D341Med (cell line): ENCODE data around the gene IGSF21.

Source experiments
- DNase-seq: peaks from one replicate; pipeline ENCODE4 v3.0.0; 2012; ENCODE audit warnings: low spot score

The IGSF21 gene

DNA sequence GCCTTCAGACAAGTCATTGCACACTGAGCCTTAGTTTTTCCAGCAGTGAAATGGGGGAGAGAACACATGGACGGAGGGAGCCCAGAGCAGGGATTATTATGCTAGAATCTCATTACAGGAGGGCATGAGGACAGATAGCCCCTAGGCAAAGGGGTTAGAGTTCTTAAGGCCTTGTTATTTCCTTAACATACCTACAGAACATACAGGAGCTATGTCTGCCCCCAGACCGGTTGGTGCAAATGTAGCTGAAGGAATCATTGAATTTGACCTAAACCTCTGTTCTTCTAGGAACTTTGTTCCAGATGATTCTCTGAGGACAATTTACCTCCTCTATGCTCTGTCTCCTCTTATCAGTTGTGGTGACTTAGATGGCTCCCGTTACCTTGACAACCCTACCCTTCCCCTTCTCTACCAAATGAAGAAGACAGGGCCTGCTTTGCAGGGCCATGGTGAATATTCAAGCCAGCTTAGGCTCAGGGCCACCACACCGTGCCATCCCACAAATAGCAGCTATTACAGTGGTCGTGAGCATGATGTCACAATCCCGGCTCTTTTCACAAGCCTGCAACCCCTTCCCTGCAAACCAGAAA, 156.9 kb downstream of the IGSF21 start:
- no peak for DNase-seq

DNA sequence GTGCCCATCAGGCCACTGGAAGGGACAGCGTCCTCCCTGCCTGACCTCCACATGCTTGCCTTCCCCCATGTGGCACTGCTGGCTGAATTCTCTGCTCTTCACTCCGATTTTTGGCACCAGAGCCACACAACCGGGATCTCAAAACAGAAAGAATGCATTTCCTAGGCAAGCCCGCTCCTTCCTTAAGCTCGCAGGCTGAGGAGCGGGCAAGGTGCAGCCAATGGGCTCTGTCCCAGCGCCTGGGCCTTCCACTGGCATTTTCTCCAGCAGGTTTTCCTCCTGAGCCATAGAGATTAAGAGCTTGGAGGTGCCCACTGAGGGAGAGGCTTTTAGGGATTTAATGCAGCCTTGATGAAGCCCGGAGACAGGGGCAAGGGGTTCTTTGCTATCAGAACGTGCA, 158.0 kb downstream of the IGSF21 start:
- DNase-seq, result no peak

DNA sequence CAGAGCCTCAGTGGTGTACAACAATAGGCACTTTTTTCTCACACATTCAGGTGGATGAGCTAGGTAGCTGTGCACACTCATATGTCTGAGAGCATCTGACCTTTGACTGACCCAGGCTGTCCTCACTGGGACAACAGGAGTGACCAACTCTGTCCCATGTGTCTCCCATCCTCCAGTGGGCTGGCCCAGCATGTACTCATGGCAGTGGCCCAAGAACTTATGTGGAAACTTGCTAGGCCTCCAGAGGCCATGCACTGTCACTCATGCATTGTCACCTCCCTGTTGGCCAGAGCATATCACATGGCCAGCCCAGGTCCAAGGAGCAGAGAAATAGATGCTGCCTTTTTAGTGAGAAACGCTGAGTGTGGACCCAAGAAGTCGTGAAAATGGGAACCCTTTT, 158.8 kb downstream of the IGSF21 start:
- DNase-seq, result no peak

DNA sequence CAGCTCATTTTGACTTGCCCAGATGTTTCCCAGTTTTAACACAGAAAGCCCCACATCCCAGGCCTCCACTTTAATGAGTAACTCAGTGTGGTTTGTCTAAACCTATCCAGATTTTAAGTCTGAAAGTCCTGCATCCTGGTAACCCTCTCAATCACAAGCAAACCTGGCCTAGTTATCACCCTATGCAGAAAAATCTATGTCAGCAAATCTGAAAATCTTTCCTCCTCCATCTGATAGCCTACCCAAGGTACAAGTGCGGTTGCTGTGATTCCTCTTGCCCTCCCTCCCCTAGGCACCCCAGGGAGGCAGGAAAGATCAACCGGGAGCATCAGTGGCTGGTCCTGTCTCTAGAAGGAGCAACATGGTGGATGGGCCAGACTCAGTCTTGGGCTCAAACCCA, 163.7 kb downstream of the IGSF21 start:
- DNase-seq, result no peak

DNA sequence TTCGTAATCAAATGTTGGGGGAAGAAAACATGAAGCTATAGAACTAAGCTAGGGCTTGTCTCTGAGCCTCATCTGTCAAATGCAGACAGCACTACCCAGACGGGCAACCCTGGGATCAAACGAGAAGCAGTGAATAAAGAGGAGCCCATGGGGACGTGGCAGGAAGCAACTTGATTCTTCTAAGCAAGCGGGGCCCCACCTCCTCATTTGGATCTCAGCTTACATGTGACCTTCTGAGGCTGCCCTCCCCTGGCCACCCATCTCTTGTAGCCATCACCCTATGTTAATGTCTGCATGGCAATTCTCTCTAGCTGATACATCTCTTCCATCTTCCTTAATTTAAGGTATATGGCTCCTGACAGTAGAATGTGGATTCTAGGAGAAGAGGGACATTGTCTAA, 171.3 kb downstream of the IGSF21 start:
- DNase-seq, result no peak

DNA sequence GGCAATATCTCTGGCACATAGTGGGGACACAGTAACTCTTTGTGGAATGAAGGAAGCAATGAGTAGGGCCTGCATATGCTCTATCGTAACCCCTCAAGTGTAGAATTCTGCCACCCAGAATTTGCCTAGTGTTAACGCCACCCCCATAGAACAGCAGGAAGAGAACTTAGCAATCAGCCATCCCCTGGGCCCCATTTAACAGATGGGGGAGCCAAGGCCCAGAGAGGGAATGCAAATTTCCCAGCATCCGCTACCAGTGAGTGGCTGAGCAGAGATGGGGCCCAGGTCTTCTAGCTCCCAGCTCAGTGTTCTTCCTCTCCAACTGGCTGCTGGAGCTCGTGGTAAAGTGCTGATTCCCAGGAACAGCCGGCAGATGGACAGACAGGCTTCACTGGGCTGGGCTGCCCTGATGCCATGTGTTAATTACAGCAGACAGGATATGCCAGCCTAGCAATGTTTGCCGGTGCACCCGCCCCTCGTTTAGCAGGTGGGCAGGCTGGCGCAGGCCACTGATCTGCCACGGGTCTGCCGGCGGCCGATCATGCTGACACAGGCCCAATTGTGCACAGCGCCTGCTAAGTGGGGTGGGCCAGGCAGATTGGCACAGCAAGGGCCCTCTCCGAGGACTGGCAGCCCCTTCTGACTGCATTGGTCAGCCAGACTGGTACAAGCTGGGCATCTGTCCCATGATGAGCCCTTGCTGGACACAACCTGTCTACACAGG, 171.9 kb downstream of the IGSF21 start:
- DNase-seq, result no peak

DNA sequence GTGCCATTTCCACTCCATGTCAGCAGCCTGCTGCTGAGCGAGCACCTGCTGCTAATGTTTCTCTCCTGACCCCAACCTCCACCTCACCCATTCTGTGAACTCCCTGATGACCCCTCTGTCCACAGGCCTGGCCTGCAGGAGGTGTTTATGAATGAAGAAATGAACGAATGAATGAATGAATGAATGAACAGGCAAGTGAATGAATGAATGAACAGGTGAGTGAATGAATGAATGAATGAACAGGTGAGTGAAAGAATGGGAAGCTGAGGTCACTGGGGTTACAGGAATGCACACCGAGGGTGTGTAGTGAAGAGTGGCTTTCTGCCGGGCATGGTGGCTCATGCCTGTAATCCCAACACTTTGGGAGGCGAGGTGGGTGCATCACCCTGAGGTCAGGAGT, 173.4 kb downstream of the IGSF21 start:
- DNase-seq, result no peak

DNA sequence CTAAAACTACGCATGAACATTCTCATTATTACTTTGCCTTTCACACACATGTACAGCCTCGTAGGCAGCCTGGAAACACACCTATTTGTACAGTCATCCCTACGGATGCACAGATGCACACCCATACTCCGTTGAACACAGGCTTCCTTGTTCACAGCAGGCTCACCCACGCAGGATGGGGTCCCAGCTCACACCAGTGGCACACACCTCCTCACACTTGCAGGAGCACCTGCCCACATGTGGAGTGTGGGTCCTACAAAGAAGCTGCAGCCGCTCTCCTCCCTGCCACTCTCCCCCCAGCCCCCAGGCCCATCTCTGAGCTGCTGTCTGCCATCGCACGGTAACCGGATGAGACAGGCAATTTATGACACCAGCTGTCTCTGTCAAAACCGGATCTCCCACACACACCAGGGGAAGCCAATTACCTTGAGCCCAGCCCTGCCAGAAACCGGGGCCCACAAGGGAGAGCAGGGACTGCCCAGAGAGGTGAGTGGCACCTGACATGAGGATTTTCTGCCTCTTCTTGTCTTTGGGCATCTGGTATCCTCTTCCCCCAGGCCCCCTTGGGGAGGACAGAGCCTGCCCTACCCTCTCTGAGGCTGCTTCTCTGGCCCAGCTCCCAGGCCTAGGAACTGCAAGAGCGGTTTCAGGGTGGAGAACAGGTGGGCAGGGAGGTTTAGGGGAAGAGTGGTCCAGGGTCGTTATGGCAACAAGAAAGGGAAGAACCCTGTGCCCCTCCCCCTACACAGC, 175.4 kb downstream of the IGSF21 start:
- DNase-seq, result no peak

DNA sequence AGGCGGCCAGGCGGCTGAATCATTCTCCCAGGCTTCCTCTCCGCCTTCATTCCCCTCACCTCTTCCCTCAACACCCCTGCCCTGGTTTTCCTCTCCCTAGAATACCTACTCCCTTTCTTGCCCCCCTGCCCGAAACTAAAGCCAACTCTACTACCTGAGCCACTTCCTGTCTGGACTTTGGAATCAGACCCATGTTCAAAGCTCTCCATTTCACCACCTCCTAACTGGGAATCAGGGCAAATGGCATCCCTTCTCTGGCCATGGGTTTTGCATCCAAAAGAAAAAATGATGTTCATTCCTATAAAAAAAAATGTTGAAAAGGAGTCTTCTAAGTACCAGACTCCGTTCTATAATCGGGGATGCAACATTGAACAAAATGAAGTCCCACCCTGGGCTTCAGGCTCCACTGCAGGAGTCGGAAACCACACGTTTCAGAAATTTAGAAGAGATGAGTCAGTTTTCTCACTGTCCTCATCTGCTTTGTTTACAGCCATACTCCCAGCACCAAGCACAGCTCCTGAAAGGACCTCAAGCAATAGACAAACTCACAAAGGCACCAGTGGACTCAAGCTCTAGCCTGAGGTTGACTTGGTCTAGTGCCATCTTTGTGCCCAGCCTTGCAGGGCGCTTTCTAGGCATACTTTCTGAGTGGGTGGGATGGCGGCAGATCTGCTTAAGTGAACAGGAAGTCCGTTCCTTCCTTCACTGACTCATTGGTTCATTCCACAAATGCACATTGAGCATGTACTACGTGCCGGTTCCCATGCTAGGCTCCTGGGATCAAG, 176.2 kb downstream of the IGSF21 start:
- no peak for DNase-seq

DNA sequence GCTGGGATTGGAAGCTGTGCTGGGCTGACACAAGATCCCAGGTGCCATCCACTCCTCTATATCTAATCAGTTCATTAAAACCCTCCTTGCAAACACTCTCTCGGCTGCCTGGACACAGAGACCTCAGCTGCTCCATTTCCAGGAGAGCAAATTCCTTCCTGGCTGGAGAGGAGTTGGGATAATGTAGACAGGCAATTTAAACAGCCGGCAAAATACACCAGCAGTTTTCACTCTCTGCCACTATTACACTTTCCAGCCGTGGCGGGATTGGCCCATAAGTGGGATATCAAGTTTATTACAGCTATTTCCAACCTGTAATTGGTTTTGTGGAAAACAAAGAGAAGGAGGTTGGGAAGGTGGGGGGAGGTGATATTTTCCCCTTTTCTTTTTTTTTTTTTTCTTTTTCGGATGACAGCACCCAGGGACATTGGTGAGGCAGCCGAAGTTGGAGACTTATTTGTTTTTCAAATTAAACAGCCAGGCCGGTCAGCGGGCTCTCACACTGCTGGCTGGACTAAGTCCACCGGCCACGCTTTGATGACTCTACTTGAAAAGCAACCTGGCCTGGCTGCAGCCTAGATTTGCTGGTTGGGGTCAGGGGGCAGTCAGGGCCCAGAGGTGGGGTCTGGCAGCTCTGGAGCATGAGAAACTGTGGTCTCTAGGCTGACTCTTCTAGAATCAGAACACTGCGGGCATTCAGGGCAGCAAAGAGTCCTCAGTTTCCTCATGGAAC, 177.4 kb downstream of the IGSF21 start:
- no peak for DNase-seq

DNA sequence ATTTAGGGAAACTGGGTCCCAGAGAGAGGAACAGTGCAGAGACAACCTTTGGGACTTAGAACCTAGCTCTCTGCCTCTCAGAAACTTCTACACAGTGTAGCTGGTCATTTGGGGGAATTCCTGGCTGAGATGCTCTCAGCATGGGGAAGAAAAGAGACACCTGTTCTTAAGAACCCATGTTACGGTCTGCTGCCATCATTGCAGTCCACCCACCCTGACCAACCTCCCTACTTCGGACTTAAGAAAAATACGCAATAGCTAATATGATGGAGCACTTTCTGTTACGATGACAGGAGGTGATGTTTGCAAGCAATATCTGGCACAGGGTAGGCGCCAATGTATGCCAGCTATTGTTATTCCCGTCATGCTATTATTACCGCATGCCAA, 177.9 kb downstream of the IGSF21 start:
- no peak for DNase-seq

DNA sequence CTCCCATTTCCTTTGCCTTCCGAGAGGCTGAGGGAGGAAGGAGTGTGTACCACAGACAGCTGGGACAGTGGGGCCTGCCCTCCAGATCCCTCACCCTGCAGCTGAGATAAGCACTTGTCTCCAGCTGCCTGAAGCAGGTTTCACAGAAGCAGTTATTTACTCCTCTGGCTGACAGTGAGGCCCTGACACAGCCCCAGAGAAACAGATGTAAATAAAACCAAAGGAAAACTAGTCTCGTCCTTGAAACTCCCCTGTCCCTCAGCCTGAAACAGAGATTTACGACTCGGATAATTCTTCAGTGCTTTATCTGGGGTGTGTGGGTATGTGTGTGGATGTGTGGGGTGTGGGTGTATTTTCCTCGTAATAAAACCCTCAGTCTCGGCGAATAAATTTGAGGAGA, 181.1 kb downstream of the IGSF21 start:
- DNase-seq, result no peak

DNA sequence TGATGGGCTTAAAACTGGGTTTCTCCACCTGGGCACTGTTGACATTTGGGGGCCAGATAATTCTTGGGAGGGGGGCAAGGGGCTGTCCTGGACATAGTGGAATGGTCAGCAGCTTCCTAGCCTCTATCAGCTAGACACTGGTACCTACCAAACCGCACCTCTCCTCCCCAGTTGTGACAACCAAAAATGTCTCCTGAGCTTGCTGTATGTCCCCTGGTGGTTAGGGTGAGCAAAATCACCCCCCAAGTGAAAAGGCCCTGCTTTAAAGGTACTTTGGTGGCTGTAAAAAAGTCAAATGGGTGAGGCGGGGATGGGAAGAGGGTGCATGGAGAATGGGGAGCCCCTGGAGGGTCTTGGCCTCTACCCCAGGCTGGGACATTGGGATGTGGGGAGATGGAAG, 182.0 kb downstream of the IGSF21 start:
- no peak for DNase-seq

DNA sequence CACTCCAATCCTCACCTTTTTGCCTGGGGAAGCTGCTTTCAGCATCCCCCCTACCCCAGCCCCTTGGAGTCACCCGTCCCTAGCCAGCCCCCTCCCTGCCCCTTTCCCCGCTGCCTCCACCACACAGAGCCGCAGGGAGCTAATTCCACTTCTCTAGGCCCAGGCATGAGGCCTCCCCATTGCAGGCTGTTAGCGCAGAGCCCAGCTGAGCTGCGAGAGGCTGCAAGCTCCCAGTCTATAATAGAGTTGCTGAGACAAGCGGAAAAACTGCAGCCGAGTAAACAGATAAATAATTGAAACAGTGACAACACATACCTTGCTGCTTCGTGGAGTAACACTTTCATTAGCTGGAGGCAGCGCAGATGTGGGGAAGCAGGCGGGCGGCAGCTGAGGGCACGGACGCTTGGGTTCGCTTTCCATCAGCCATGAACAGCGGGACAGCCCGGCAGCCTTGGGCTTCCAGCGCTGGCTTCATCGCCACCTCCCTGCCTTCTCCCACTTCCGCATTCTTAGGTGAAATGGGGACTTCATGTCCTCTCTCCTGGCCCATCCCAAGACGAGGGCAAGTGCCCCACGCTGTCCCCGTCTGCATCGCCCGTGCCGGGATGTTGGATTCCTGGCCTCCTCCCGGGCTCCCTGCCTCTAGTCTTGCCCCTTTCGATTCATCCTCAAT, 183.3 kb downstream of the IGSF21 start:
- DNase-seq, result no peak

DNA sequence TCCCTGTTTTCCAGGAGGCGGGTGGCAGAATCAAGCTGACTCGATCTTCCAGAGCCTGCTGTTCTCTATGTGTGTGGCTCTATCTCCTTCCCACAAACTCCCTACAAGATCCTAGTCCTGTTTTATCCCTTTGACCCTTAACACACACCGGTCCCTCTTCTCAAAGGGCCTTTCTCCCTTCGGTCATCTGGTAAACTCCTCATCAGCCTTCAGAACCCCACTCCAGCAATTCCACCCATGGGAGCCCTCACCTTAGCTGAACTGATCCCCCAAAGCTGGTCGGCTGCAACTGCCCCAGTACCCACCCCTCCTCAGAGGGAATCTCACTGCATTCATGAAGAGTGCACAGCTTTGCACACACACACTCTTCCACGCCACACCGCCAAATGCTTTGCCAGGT, 184.9 kb downstream of the IGSF21 start:
- no peak for DNase-seq

DNA sequence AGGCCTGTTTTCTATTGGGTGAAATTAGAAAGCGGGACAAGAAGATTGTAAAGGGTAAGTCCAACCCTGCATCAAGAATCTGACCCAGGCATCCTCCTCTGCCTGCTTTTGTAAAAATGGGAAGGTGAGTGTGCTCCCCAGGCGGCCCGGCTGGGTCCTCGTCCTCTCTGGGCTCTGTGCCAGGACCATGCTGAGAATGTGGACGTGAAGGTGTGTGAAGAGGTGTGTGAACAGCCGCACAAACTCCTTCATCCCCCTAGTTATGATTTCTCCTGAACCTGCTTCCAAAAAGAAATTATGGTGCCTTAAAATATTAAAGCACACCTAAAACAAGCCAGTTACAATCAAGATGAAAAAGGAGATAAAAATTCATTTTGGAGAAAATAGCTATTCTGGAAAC, 185.7 kb downstream of the IGSF21 start:
- DNase-seq, result no peak

DNA sequence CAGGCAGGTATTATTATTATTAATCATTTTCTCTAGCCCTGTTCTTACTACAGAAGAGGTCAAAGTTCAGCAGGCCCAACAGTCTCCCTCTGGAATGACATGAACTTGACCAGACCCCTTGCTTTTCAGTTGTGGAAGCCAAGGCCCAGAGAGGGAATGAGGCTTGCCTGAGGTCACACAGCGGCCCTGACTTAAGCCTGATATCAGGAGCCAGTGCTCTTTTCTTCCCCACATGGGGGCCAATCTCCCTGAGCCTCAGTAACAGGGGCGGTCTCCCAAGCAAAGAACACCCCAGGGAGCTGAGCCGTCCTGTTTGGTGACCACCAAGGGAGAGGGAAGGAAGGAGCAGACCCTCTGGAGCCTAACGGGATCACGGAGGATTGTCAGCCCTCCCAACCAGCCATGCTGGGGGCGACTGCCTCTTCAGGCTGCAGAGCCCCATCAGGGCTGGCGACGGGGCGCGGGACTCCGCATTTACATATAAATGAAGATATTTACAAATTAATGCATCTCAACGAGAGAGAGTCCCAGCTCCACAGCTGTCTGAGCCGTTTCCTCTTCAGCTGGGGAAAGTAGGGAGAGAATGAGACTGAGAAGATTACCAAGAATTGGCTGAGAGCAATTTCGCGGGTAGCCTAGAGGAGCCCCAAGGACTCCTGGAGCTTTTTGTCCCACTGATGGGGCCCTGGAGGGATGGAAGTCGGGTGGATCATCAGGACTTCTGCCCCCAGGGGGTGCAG, 187.0 kb downstream of the IGSF21 start:
- DNase-seq, result no peak

DNA sequence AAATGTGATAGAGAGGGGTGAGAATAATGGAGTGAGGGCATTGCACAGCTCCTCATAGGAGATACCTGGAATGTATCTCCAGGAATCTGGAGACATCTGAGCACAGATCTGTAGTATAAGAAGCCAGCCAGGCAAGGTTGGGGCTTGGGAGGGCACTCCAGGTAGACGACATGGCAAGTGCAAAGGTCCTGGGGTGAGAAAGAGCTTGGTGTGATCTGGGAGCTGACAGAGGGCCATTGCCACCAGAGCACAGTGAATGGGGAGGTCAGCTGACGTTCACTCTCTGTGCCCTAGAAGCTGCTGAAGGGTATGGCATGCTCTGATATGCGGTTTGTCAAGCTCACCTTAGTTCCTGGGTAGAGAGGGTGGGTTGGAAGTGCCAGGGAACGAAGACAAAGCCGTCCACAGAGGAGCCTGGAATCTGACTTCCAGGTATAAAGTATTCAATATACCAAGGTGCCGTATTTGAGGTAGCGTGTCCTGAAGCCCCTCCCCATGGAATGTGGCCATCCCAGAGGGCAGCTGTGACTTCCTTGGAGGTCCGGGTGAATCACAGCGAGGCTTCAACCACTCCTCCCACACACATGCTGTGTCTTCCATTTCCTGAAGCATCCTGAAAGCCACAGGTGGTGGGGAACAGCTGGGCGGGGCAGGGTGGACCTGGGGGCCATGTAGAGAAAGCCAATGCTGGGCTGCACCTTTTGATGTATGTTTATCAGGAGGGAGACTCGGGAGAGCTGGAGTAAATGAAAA, 190.5 kb downstream of the IGSF21 start:
- no peak for DNase-seq

DNA sequence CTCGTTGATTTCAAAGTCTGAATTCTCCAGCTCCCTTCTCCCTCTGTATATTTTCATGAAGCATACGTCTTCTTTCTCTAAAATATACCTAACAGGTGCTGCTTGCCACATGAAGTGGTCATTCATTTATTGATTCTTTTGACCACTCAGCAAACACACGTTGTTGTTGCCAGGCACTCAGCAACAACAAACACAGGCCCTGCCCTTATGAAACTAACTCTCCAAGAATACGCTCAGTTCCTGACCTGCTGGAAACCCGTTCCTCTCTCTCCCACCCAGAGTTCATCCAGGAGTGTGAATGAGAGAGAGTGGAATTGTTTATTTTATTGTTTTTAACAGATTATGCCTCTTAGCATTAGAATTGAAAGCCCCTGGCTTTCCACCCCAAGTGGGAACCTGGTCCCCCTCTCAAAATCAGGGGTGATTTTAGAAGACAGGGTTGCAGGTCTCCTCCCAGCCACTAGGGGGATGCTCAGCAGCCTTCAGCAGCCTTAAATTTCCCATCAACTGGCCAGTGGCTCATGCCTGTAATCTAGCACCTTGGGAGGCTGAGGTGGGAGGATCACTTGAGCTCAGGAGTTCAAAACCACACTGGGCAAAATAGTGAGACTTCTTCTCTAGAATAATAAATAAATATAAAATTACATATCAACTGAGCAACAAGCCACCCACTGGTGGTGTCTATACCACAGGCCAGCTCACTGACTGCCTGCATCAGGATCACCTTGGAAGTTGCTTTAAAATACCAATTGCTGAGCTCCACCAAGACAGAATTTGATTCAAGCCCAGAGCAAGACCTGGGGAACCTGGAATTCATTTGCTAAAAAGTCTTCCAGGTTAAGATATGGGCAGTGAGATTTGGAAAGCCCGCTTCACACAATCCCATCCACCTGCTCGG, 192.1 kb downstream of the IGSF21 start:
- peak; percentile 71 for DNase-seq
